Neural progenitor cell (in vitro differentiated cells): Measurements from ENCODE around the gene ZNF700. TPM values are rescaled to one million over a fixed set of nuclear protein-coding genes. Genes with fewer than 3 reads are reported as not detected.
"Not testable (repeated sequence)": the region's sequence is repeated elsewhere in the genome, so short reads cannot be mapped to it uniquely, and the experiment has no call there.

Experiments
- DNase-seq: peaks from one replicate; pipeline ENCODE4 v3.0.0-alpha.2; 2016; ENCODE audit warnings: low spot score
- H2AFZ ChIP-seq: fragments of 200-600 bp; sonication (generic); replicated peaks from 2 replicates; pipeline ENCODE4 v1.6.1; 2016; ENCODE audit warnings: antibody characterized with exemption
- H3F3A ChIP-seq: fragments of 200-600 bp; sonication (generic); 2 replicates; pipeline ENCODE4 v1.6.1; 2016; ENCODE audit warnings: antibody characterized with exemption, low read depth
- H3K27ac ChIP-seq: fragments of 200-600 bp; sonication (generic); 2 replicates; pipeline ENCODE4 v1.5.1; 2016; ENCODE audit warnings: mild to moderate bottlenecking
- H3K27me3 ChIP-seq: fragments of 200-600 bp; sonication (generic); 2 replicates; pipeline ENCODE4 v1.6.1; 2016; ENCODE audit warnings: mild to moderate bottlenecking, moderate library complexity
- H3K36me3 ChIP-seq: fragments of 200-600 bp; sonication (generic); 2 replicates; pipeline ENCODE4 v1.5.1; 2016
- H3K4me1 ChIP-seq: fragments of 200-600 bp; sonication (generic); 2 replicates; pipeline ENCODE4 v1.6.1; 2016; ENCODE audit warnings: mixed run types
- H3K4me2 ChIP-seq: fragments of 200-600 bp; sonication (generic); 2 replicates; pipeline ENCODE4 v1.6.1; 2016
- H3K4me3 ChIP-seq: fragments of 200-600 bp; sonication (generic); 2 replicates; pipeline ENCODE4 v1.5.1; 2016
- H3K79me2 ChIP-seq: fragments of 200-600 bp; sonication (generic); 2 replicates; pipeline ENCODE4 v1.6.1; 2016; ENCODE audit warnings: low read depth
- H3K9ac ChIP-seq: fragments of 200-600 bp; sonication (generic); 2 replicates; pipeline ENCODE4 v1.6.1; 2016
- H3K9me3 ChIP-seq: fragments of 200-600 bp; sonication (generic); 2 replicates; pipeline ENCODE4 v1.5.1; 2016; ENCODE audit warnings: low read depth
- H4K20me1 ChIP-seq: fragments of 200-600 bp; sonication (generic); 2 replicates; pipeline ENCODE4 v1.6.1; 2016; ENCODE audit warnings: low read depth
- H3K27ac Mint-ChIP-seq: 3 replicates; pipeline ENCODE4 v1.8.0; 2021; ENCODE audit warnings: mixed read lengths
- H3K27me3 Mint-ChIP-seq: 2 replicates; pipeline ENCODE4 v1.8.0; 2022; ENCODE audit warnings: low read depth, mild to moderate bottlenecking, inconsistent platforms, moderate library complexity, mixed read lengths; ENCODE audit not compliant: insufficient read depth
- H3K36me3 Mint-ChIP-seq: 3 replicates; pipeline ENCODE4 v1.8.0; 2021; ENCODE audit warnings: mixed read lengths
- H3K4me1 Mint-ChIP-seq: 3 replicates; pipeline ENCODE4 v1.8.0; 2021; ENCODE audit warnings: mixed read lengths
- H3K4me3 Mint-ChIP-seq: 3 replicates; pipeline ENCODE4 v1.8.0; 2021; ENCODE audit warnings: mild to moderate bottlenecking, moderate library complexity, mixed read lengths
- H3K9me3 Mint-ChIP-seq: 3 replicates; pipeline ENCODE4 v1.8.0; 2020; ENCODE audit warnings: mixed read lengths
- EZH2 ChIP-seq: fragments of 200-600 bp; sonication (generic); IDR thresholded peaks from 2 replicates; pipeline ENCODE4 v1.6.1; 2017; ENCODE audit warnings: antibody characterized with exemption, mild to moderate bottlenecking, moderate library complexity
- EZH2phosphoT487 ChIP-seq: fragments of 200-600 bp; sonication (generic); IDR thresholded peaks from 2 replicates; pipeline ENCODE4 v1.6.1; 2017; ENCODE audit warnings: antibody characterized with exemption
- total RNA-seq: library from RNA; depleted of rRNA; stranded (reverse); fragments of >200 nt; gene quantifications from 2 replicates; pipeline ENCODE4 v1.2.3, GENCODE V29; 2015; ENCODE audit warnings: low replicate concordance
- TF ChIP-seq, protein P1 (sequence below): fragments of 200-600 bp; sonication (generic); IDR thresholded peaks from 2 replicates; pipeline ENCODE4 v1.5.1; 2017; ENCODE audit warnings: antibody characterized with exemption, mild to moderate bottlenecking

Gene ZNF700
- total RNA-seq, 1 donor from 2014 or later, result 29.4 TPM

DNA sequence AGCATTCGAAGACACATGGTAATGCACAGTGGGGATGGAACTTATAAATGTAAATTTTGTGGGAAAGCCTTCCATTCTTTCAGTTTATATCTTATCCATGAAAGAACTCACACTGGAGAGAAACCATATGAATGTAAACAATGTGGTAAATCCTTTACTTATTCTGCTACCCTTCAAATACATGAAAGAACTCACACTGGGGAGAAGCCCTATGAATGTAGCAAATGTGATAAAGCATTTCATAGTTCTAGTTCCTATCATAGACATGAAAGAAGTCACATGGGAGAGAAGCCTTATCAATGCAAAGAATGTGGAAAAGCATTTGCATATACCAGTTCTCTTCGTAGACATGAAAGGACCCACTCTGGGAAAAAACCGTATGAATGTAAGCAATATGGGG lies 23.7 kb downstream of the ZNF700 start:
- peaks cover 49% of the 10 kb centered on the region for H3K36me3 ChIP-seq

DNA sequence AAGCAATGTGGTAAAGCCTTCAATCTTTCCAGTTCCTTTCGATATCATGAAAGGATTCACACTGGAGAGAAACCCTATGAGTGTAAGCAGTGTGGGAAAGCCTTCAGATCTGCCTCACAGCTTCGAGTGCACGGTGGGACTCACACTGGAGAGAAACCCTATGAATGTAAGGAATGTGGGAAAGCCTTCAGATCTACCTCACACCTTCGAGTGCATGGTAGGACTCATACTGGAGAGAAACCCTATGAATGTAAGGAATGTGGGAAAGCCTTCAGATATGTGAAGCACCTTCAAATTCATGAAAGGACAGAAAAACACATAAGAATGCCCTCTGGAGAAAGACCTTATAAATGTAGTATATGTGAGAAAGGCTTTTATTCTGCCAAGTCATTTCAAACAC lies 24.3 kb downstream of the ZNF700 start:
- TF ChIP-seq, protein P1, sequence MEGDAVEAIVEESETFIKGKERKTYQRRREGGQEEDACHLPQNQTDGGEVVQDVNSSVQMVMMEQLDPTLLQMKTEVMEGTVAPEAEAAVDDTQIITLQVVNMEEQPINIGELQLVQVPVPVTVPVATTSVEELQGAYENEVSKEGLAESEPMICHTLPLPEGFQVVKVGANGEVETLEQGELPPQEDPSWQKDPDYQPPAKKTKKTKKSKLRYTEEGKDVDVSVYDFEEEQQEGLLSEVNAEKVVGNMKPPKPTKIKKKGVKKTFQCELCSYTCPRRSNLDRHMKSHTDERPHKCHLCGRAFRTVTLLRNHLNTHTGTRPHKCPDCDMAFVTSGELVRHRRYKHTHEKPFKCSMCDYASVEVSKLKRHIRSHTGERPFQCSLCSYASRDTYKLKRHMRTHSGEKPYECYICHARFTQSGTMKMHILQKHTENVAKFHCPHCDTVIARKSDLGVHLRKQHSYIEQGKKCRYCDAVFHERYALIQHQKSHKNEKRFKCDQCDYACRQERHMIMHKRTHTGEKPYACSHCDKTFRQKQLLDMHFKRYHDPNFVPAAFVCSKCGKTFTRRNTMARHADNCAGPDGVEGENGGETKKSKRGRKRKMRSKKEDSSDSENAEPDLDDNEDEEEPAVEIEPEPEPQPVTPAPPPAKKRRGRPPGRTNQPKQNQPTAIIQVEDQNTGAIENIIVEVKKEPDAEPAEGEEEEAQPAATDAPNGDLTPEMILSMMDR, result no peak
- no peak for TF ChIP-seq EZH2
- no peak for TF ChIP-seq EZH2phosphoT487
- Histone ChIP-seq H3K79me2 (no peaks in the 10 kb centered on the region), H3F3A (peaks cover 23% of the 10 kb centered on the region), H3K36me3 (peaks cover 49% of the 10 kb centered on the region), H3K9ac (no peak overlapping the region), H2AFZ (no peak overlapping the region), H3K9me3 (peaks cover 76% of the 10 kb centered on the region), H4K20me1 (no peaks in the 10 kb centered on the region), H3K27ac (no peak overlapping the region), H3K4me1 (no peaks in the 10 kb centered on the region), H3K4me2 (no peak overlapping the region), H3K27me3 (peaks cover 5% of the 10 kb centered on the region), H3K4me3 (no peak overlapping the region)
- peaks cover 80% of the 10 kb centered on the region for H3K36me3 Mint-ChIP-seq
- DNase-seq, result no peak
- H3K4me3 Mint-ChIP-seq, result no peak overlapping the region
- peaks cover 11% of the 10 kb centered on the region for H3K27me3 Mint-ChIP-seq
- no peaks in the 10 kb centered on the region for H3K4me1 Mint-ChIP-seq
- H3K27ac Mint-ChIP-seq, result no peak overlapping the region
- peaks cover 95% of the 10 kb centered on the region for H3K9me3 Mint-ChIP-seq

More for the DNA sequence above, 23.7 kb downstream of the ZNF700 start:
- Histone ChIP-seq H3K79me2 (peaks cover 3% of the 10 kb centered on the region), H3K9ac (no peak overlapping the region), H3K27ac (no peak overlapping the region), H3K4me2 (no peak overlapping the region), H3K27me3 (peaks cover 5% of the 10 kb centered on the region), H2AFZ (no peak overlapping the region), H3K4me1 (no peaks in the 10 kb centered on the region), H3K9me3 (peaks cover 75% of the 10 kb centered on the region), H3F3A (peaks cover 23% of the 10 kb centered on the region), H4K20me1 (no peaks in the 10 kb centered on the region), H3K4me3 (no peak overlapping the region)
- TF ChIP-seq EZH2phosphoT487 (no peak), EZH2 (no peak)
- TF ChIP-seq, protein P1, result no peak
- Mint-ChIP-seq H3K27ac (no peak overlapping the region), H3K36me3 (peaks cover 85% of the 10 kb centered on the region), H3K27me3 (peaks cover 11% of the 10 kb centered on the region), H3K4me3 (no peak overlapping the region), H3K4me1 (no peaks in the 10 kb centered on the region), H3K9me3 (peaks cover 96% of the 10 kb centered on the region)
- DNase-seq, result no peak

DNA sequence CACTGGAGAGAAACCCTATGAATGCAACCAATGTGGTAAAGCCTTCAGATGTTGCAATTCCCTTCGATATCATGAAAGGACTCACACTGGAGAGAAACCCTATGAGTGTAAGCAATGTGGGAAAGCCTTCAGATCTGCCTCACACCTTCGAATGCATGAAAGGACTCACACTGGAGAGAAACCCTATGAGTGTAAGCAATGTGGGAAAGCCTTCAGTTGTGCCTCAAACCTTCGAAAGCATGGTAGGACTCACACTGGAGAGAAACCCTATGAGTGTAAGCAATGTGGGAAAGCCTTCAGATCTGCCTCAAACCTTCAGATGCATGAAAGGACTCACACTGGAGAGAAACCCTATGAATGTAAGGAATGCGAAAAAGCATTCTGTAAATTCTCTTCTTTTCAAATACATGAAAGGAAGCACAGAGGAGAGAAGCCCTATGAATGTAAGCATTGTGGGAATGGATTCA lies 24.7 kb downstream of the ZNF700 start:
- H2AFZ ChIP-seq, H3K4me1 Mint-ChIP-seq, H4K20me1 ChIP-seq, H3K79me2 ChIP-seq, H3K9ac ChIP-seq, H3K27ac ChIP-seq, H3K27ac Mint-ChIP-seq, H3K4me1 ChIP-seq, H3K4me2 ChIP-seq, H3K27me3 ChIP-seq, H3K4me3 Mint-ChIP-seq, DNase-seq: not testable (repeated sequence)
- H3K4me3 ChIP-seq, result peak overlapping the region; percentile 21
- H3F3A ChIP-seq, result peaks cover 23% of the 10 kb centered on the region
- Mint-ChIP-seq H3K9me3 (peaks cover 94% of the 10 kb centered on the region), H3K36me3 (peaks cover 75% of the 10 kb centered on the region), H3K27me3 (peaks cover 13% of the 10 kb centered on the region)
- H3K9me3 ChIP-seq, result peaks cover 73% of the 10 kb centered on the region
- peaks cover 49% of the 10 kb centered on the region for H3K36me3 ChIP-seq

DNA sequence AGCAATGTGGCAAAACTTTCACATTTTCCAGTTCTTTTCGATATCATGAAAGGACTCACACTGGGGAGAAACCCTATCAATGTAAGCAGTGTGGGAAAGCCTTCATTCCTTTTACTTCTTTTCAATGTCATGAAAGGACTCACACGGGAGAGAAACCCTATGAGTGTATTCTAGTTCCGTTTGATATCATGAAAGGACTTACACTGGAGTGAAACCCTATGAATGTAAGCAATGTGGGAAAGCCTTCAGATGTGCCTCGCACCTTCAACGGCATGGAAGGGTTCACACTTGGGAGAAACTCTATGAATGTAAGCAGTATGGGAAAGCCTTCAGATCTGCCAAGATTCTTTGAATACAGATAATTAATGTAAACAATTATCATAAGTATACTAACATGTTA lies 25.4 kb downstream of the ZNF700 start:
- Histone ChIP-seq H3K27ac (no peak overlapping the region), H3K79me2 (no peaks in the 10 kb centered on the region), H2AFZ (no peak overlapping the region), H3F3A (peaks cover 23% of the 10 kb centered on the region), H3K9me3 (peaks cover 72% of the 10 kb centered on the region), H3K9ac (no peak overlapping the region), H3K4me3 (peak overlapping the region; percentile 21), H4K20me1 (no peaks in the 10 kb centered on the region), H3K27me3 (peaks cover 5% of the 10 kb centered on the region), H3K4me1 (no peaks in the 10 kb centered on the region), H3K4me2 (no peak overlapping the region), H3K36me3 (peaks cover 49% of the 10 kb centered on the region)
- TF ChIP-seq, protein P1, result no peak
- TF ChIP-seq EZH2 (no peak), EZH2phosphoT487 (no peak)
- Mint-ChIP-seq H3K4me1 (no peaks in the 10 kb centered on the region), H3K4me3 (no peak overlapping the region), H3K27ac (no peak overlapping the region), H3K27me3 (peaks cover 13% of the 10 kb centered on the region), H3K36me3 (peaks cover 70% of the 10 kb centered on the region), H3K9me3 (peaks cover 92% of the 10 kb centered on the region)
- DNase-seq, result no peak
